H1 (cell line): ENCODE results near the gene IMPDH1. TPM values are rescaled to one million over a fixed set of nuclear protein-coding genes. Genes with fewer than 3 reads are reported as not detected.

Experiments used
- CTCF ChIA-PET: fragments of 300-600 bp; sonication (Branson Sonifier 250); formaldehyde crosslinking; loops from one replicate; lab custom pipeline; 2021; ENCODE audit not compliant: partially characterized antibody; lab: Charles Lee
- POLR2A ChIA-PET: fragments of 300-600 bp; sonication (Branson Sonifier 250); formaldehyde crosslinking; loops from one replicate; lab custom pipeline; 2021; ENCODE audit warnings: inconsistent platforms; ENCODE audit not compliant: partially characterized antibody; lab: Charles Lee
- DNase-seq, 2 experiments: peaks; one replicate each; pipeline versions ENCODE4 v3.0.0 to v3.0.0-alpha.2; 2010 to 2022; ENCODE audit warnings: low spot score in 2 of 2, low read depth in 1 of 2, mixed read lengths in 1 of 2
- FAIRE-seq: peaks from 2 replicates; lab custom pipeline; 2011; peaks lifted over from hg19 to GRCh38; lab: Jason Lieb, UNC
- H2AFZ ChIP-seq: 2 replicates; pipeline ENCODE4 v1.8.1; 2012; ENCODE audit warnings: low read length, inconsistent platforms
- H2AK5ac ChIP-seq: 2 replicates; pipeline ENCODE4 v1.6.1; 2013; ENCODE audit warnings: low read depth, low read length
- H2BK120ac ChIP-seq: replicated peaks from 2 replicates; pipeline ENCODE3; 2013; ENCODE audit warnings: low read depth, low read length, inconsistent platforms
- H2BK12ac ChIP-seq: 2 replicates; pipeline ENCODE4 v1.6.1; 2013; ENCODE audit warnings: low read depth, low read length
- H2BK15ac ChIP-seq: 2 replicates; pipeline ENCODE4 v1.6.1; 2013; ENCODE audit warnings: low read length
- H2BK20ac ChIP-seq: 2 replicates; pipeline ENCODE4 v1.6.1; 2013; ENCODE audit warnings: low read length
- H2BK5ac ChIP-seq: 2 replicates; pipeline ENCODE4 v1.6.1; 2013; ENCODE audit warnings: low read depth, low read length
- H3K14ac ChIP-seq: 2 replicates; pipeline ENCODE4 v1.6.1; 2013; ENCODE audit warnings: inconsistent platforms; ENCODE audit not compliant: insufficient read length
- H3K18ac ChIP-seq: 2 replicates; pipeline ENCODE4 v1.6.1; 2013; ENCODE audit warnings: low read length; ENCODE audit errors: extremely low read depth
- H3K23ac ChIP-seq: 2 replicates; pipeline ENCODE4 v1.6.1; 2013; ENCODE audit warnings: inconsistent platforms; ENCODE audit not compliant: insufficient read length
- H3K23me2 ChIP-seq: 2 replicates; pipeline ENCODE4 v1.6.1; 2013; ENCODE audit warnings: low read depth, low read length
- H3K27ac ChIP-seq: 2 replicates; pipeline ENCODE4 v1.6.1; 2011; ENCODE audit warnings: low read depth, low read length, inconsistent platforms
- H3K27me3 ChIP-seq, 4 experiments: replicated peaks in 1 of 4; 1 replicate in 1 of 4; 2 replicates in 3 of 4; pipeline versions ENCODE4 v1.6.1 to v1.8.1; 2011 to 2013; ENCODE audit warnings: low read length in 3 of 4, mild to moderate bottlenecking in 3 of 4, inconsistent platforms in 2 of 4, mixed read lengths in 2 of 4, moderate library complexity in 1 of 4; ENCODE audit not compliant: control insufficient read depth in 3 of 4, insufficient read depth in 3 of 4; ENCODE audit errors: extremely low read depth in 1 of 4
- H3K36me3 ChIP-seq, 4 experiments: 2 replicates each; pipeline versions ENCODE4 v1.6.1 to v1.8.1; 2011 to 2013; ENCODE audit warnings: mild to moderate bottlenecking in 4 of 4, low read length in 3 of 4, moderate library complexity in 2 of 4, control low read depth in 1 of 4, inconsistent platforms in 1 of 4; ENCODE audit not compliant: insufficient read depth in 4 of 4, control insufficient read depth in 2 of 4
- H3K4ac ChIP-seq: replicated peaks from 2 replicates; pipeline ENCODE3; 2013; ENCODE audit warnings: low read length, low read depth, mixed read lengths, inconsistent platforms; ENCODE audit not compliant: insufficient read length
- H3K4me1 ChIP-seq, 4 experiments: replicated peaks in 1 of 4; 1 replicate in 1 of 4; 2 replicates in 3 of 4; pipeline versions ENCODE4 v1.6.1 to v1.8.1; 2011 to 2013; ENCODE audit warnings: low read length in 3 of 4, inconsistent platforms in 2 of 4, mixed read lengths in 1 of 4; ENCODE audit not compliant: insufficient read depth in 4 of 4, control insufficient read depth in 3 of 4
- H3K4me2 ChIP-seq, 2 experiments: 2 replicates each; pipeline versions ENCODE4 v1.6.1 to v1.8.1; 2011 to 2013; ENCODE audit warnings: low read depth in 2 of 2, low read length in 2 of 2, control low read depth in 1 of 2, inconsistent platforms in 1 of 2, mild to moderate bottlenecking in 1 of 2; ENCODE audit not compliant: insufficient read depth in 1 of 2
- H3K4me3 ChIP-seq, 4 experiments: fragments of 200-600, 300-600 bp in 1 of 4; sonication (generic), shearing (Covaris generic), sonication (Bioruptor Twin) in 1 of 4; 2 replicates each; pipeline versions ENCODE4 v1.5.1 to v1.8.1; 2011 to 2016; ENCODE audit warnings: low read length in 4 of 4, low read depth in 3 of 4, control low read depth in 2 of 4, inconsistent platforms in 2 of 4, mild to moderate bottlenecking in 2 of 4, mixed read lengths in 1 of 4, moderate library complexity in 1 of 4; ENCODE audit not compliant: insufficient read depth in 2 of 4; ENCODE audit errors: extremely low read depth in 1 of 4
- H3K56ac ChIP-seq: replicated peaks from 2 replicates; pipeline ENCODE3; 2013; ENCODE audit warnings: low read depth, mild to moderate bottlenecking, mixed read lengths, low read length, inconsistent platforms; ENCODE audit not compliant: insufficient read length
- H3K79me1 ChIP-seq: 2 replicates; pipeline ENCODE4 v1.6.1; 2013; ENCODE audit warnings: low read depth, low read length, control low read depth
- H3K79me2 ChIP-seq, 2 experiments: 2 replicates each; pipeline versions ENCODE4 v1.6.1 to v1.8.1; 2012 to 2013; ENCODE audit warnings: low read length in 2 of 2, mild to moderate bottlenecking in 2 of 2, inconsistent platforms in 1 of 2; ENCODE audit not compliant: insufficient read depth in 2 of 2, control insufficient read depth in 1 of 2
- H3K9ac ChIP-seq, 4 experiments: replicated peaks in 1 of 4; 1 replicate in 1 of 4; 2 replicates in 3 of 4; pipeline versions ENCODE4 v1.6.1 to v1.8.1; 2011 to 2013; ENCODE audit warnings: low read depth in 3 of 4, low read length in 3 of 4, control low read depth in 2 of 4, mild to moderate bottlenecking in 2 of 4, moderate library complexity in 2 of 4, inconsistent platforms in 1 of 4; ENCODE audit errors: extremely low read depth in 1 of 4
- H3K9me3 ChIP-seq, 2 experiments: 2 replicates each; pipeline versions ENCODE4 v1.6.1 to v1.8.1; 2012 to 2013; ENCODE audit warnings: mild to moderate bottlenecking in 2 of 2, moderate library complexity in 2 of 2, control low read depth in 1 of 2, inconsistent platforms in 1 of 2, low read depth in 1 of 2, low read length in 1 of 2, mixed read lengths in 1 of 2; ENCODE audit not compliant: insufficient read depth in 2 of 2
- H4K20me1 ChIP-seq, 2 experiments: replicated peaks in 1 of 2; 2 replicates each; pipeline versions ENCODE3 to v1.8.1; 2011 to 2013; ENCODE audit warnings: inconsistent platforms in 2 of 2, low read length in 2 of 2, mild to moderate bottlenecking in 1 of 2; ENCODE audit not compliant: insufficient read depth in 2 of 2, control insufficient read depth in 1 of 2
- H4K5ac ChIP-seq: 2 replicates; pipeline ENCODE4 v1.6.1; 2013; ENCODE audit warnings: low read length, low read depth, mixed read lengths, inconsistent platforms; ENCODE audit not compliant: insufficient read length
- H4K8ac ChIP-seq: 2 replicates; pipeline ENCODE4 v1.8.0; 2013; ENCODE audit warnings: mild to moderate bottlenecking, moderate library complexity, low read length, inconsistent platforms; ENCODE audit not compliant: insufficient read depth; ENCODE audit errors: extremely low read depth
- H4K91ac ChIP-seq: replicated peaks from 2 replicates; pipeline ENCODE3; 2013; ENCODE audit warnings: low read length, mixed read lengths, inconsistent platforms; ENCODE audit not compliant: insufficient read length
- JUND ChIP-seq: IDR thresholded peaks from 2 replicates; pipeline ENCODE4 v1.6.1; 2011; ENCODE audit warnings: mild to moderate bottlenecking, improper control_type of control experiment, low read length
- SIX5 ChIP-seq: IDR thresholded peaks from 2 replicates; pipeline ENCODE4 v1.6.1; 2011; ENCODE audit warnings: mild to moderate bottlenecking, low read depth, low read length
- WGBS, 2 experiments: shearing (Covaris generic) in 1 of 2; methylation state at CpG; one replicate each; pipeline versions ENCODE4 v1.1.6 to v1.1.7; 2013 to 2015; ENCODE audit warnings: low lambda C conversion rate in 2 of 2, mixed read lengths in 2 of 2, inconsistent platforms in 1 of 2, low coverage in 1 of 2, missing lambda C conversion rate in 1 of 2; ENCODE audit not compliant: insufficient replicate concordance in 2 of 2, insufficient coverage in 1 of 2, insufficient read length in 1 of 2; ENCODE audit errors: extremely low coverage in 1 of 2, missing lambda C conversion rate in 1 of 2; 5-methylcytosine and 5-hydroxymethylcytosine counted together
- polyA plus RNA-seq, 7 experiments: library from polyadenylated mRNA; depleted of rRNA in 3 of 7; stranded (reverse) in 5 of 7; unstranded in 2 of 7; fragments of >200 nt in 5 of 7; fragments of 200-250 nt in 2 of 7; gene quantifications; 1 replicate in 5 of 7; 2 replicates in 1 of 7; 4 replicates in 1 of 7; pipeline versions ENCODE4 v1.2.1 to v1.2.3, GENCODE V29; 2011 to 2013; ENCODE audit warnings: missing spikeins in 2 of 7, mixed read lengths in 2 of 7
- total RNA-seq: library from RNA; stranded (reverse); fragmentation: NEBNext Ultra II Directional; extraction: Animal tissue kit (Norgen Biotek cat#: 25700); gene quantifications from 2 replicates; pipeline ENCODE4 v1.2.1, GENCODE V29; 2021

The IMPDH1 gene
- total and polyA plus RNA-seq, 2 of the 8 experiments (the other 6 are each of a cell fraction or from before 2014, with no cell fraction given), result 45.8 TPM

DNA sequence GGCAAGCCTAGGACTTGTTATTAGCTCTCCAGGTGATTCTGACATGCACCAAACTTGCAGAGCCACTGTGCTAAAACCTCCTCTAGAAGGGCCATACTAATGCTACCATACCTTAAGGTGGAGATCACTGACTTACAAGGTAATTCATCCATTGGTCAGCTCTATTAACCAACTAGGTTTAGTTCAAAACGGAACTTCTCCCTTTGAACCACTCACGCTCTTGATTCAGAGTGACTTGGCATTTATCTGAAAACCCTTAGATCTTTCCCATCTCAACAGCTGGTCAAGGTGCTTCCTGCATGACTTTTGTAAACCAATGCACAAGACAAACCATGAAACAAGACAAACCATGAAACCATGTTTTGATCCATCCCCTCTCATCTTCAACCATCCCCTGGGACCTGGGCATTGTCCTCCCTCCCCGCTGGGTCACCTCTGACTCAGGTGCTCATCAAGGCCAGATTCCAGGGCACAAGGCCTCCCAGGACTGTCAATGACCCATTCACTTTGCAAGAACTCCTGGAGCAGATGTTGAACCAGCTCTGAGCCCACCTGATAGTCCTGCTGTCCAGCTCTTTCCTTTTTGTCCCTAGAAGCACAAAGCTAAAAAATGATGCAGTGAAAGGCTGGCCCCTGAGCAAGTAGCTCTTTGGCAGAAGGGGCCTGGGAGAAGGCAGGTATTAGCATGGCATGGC, 18.8 kb downstream of the IMPDH1 start:
- H3K36me3 ChIP-seq, result no peaks in the 10 kb centered on the region
- H4K91ac ChIP-seq, result no peak overlapping the region
- H3K14ac ChIP-seq, result no peak overlapping the region
- ChIA-PET POLR2A (interaction anchor here (1.1 to 2.3 kb wide), 4 partner anchors 14 to 46 kb away, joined by 3 to 8 read pairs (median 4); no protein-coding TSS in a partner anchor), CTCF (interaction anchor here (0.7 to 19.2 kb wide), 10 partner anchors 9 to 70 kb away, joined by 3 to 345 read pairs (median 22); partner anchors contain the start of genes PRRT4 and RBM28)
- no peak overlapping the region for H4K5ac ChIP-seq
- WGBS, 2 experiments, result 90% methylated on average over 3 of the region's 3 CpGs; no CpG with 5 or more reads in 1 of the 2 experiments
- no peak overlapping the region for H2BK5ac ChIP-seq
- no peaks in the 10 kb centered on the region for H3K9me3 ChIP-seq
- H3K4ac ChIP-seq, result no peak overlapping the region
- no peak overlapping the region for H2AK5ac ChIP-seq
- H3K4me3 ChIP-seq, result no peak overlapping the region
- no peak overlapping the region for H3K18ac ChIP-seq
- no peak overlapping the region for H2AFZ ChIP-seq
- no peaks in the 10 kb centered on the region for H3K79me1 ChIP-seq
- no peak overlapping the region for H2BK12ac ChIP-seq
- H3K4me2 ChIP-seq, result no peak overlapping the region
- no peak overlapping the region for H3K27ac ChIP-seq
- H3K56ac ChIP-seq, result no peak overlapping the region
- H3K4me1 ChIP-seq, result peaks cover 0 to 11% (median 9%) of the 10 kb centered on the region in 4 experiments; a peak in 6 of 7 replicates
- no peaks in the 10 kb centered on the region for H3K79me2 ChIP-seq
- FAIRE-seq, result no peak
- no peak overlapping the region for H3K9ac ChIP-seq
- no peak for DNase-seq
- H3K23ac ChIP-seq, result no peak overlapping the region
- H4K20me1 ChIP-seq, result no peaks in the 10 kb centered on the region
- H3K23me2 ChIP-seq, result no peaks in the 10 kb centered on the region; the same call in 1 of the 2 replicates
- no peak overlapping the region for H4K8ac ChIP-seq
- peaks cover 0 to 6% (median 0%) of the 10 kb centered on the region in 4 experiments; a peak in 2 of 7 replicates for H3K27me3 ChIP-seq
- no peak overlapping the region for H2BK15ac ChIP-seq
- no peak overlapping the region for H2BK20ac ChIP-seq
- H2BK120ac ChIP-seq, result no peak overlapping the region
- TF ChIP-seq SIX5 (no peak), JUND (no peak)
